Activated T-helper 9 cell treated with anti-CD3 and anti-CD28 coated beads, Interleukin-2, amount 50 U/mL, for 16 hours (primary cell): ENCODE data around the gene NAE1.
"Not testable (repeated sequence)": the region's sequence is repeated elsewhere in the genome, so short reads cannot be mapped to it uniquely, and the experiment has no call there.

Experiments used
- DNase-seq: peaks from one replicate; pipeline ENCODE4 v3.0.0-alpha.2; 2020; ENCODE audit warnings: low read depth

The NAE1 gene

GRCh38 chr16:66801320-66802105, 29.3 kb downstream of the NAE1 start, which contains the start of gene TERB1:
TERB1 (minus strand) TSS chr16:66801584; CDS start chr16:66796798, 4,786 bp downstream.
- no peak for DNase-seq

- DNase-seq: no peak
Measured at GRCh38 chr16:66800856-66801255, 29.9 kb downstream of the NAE1 start.

- no peak for DNase-seq
Measured at GRCh38 chr16:66798161-66798560, 32.6 kb downstream of the NAE1 start.

- DNase-seq: not testable (repeated sequence)
Measured at GRCh38 chr16:66793984-66794383, 36.8 kb downstream of the NAE1 start.

- DNase-seq: no peak
Measured at GRCh38 chr16:66790130-66790733, 40.5 kb downstream of the NAE1 start.

GRCh38 chr16:66787427-66787826, 43.3 kb downstream of the NAE1 start:
- no peak for DNase-seq

GRCh38 chr16:66786551-66786950, 44.2 kb downstream of the NAE1 start:
- DNase-seq: no peak

- no peak for DNase-seq
Measured at GRCh38 chr16:66776457-66776856, 54.3 kb downstream of the NAE1 start.

- no peak for DNase-seq
Measured at GRCh38 chr16:66774981-66775380, 55.8 kb downstream of the NAE1 start.

- DNase-seq: no peak
Measured at GRCh38 chr16:66758086-66758485, 72.7 kb downstream of the NAE1 start.

- no peak for DNase-seq
Measured at GRCh38 chr16:66754819-66755218, 76.0 kb downstream of the NAE1 start.

- DNase-seq: no peak
Measured at GRCh38 chr16:66754211-66754610, 76.6 kb downstream of the NAE1 start.

GRCh38 chr16:66752958-66753357, 77.8 kb downstream of the NAE1 start:
- no peak for DNase-seq
